Measurements from ENCODE around the gene STAT4.
A peak's percentile ranks its signal among the peaks of the same experiment; 100 is the strongest.
"Not testable (repeated sequence)": the region's sequence is repeated elsewhere in the genome, so short reads cannot be mapped to it uniquely, and the experiment has no call there.

Gene STAT4

DNA sequence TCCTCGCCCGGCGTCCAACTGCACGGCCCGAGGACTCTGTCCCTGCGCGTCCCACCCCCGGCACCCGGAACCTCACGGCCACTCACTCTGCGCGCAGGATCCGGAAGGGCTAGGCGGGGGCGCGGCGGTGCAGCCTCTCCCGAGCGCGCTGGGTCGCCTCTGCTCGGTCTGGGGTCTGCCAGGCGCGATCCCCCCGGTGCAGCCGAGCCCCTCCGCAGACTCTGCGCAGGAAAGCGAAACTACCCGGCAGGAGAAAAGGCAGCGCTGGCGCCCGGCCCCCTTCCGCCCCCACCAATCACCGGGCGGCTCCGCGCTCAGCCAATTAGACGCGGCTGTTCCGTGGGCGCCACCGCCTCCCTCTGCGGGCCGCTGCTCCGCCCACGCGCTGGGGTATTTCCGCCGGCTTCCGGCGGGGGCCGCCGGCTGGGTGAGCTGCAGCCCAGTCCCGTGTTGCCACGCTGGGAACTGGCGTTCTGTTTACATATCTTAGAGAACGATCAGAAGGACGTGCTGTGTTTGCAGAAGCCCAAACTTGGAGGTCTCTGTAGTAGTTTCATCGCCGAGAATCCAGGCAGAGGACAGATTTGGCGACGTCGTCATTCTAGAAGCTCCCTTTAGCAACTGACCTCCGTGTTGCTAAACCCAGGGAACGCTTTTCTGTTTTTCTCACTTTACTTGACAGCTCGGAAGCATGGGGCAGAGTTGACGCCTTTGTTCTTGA is 136.7 kb downstream of the STAT4 start, which contains the start of gene STAT1:
TSS of gene STAT1 (minus strand) at position 240 of the 721 bp plus-strand sequence. CDS start 4,168 bp downstream, outside the sequence.
- DNase-seq (ENCODE audit: low read depth): peak; percentile 94

DNA sequence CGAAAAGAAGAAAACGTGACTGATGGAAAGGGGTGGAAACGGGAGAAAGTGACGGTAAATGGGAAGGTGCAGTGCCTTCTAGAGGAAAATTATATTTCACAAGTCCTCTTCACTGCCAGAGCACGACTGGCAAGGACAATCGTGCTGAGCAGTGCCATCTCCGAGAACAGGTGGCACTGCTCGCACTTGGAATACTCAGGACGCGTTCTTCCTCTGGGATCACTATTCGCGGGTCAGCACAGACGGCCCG is 137.2 kb downstream of the STAT4 start:
- DNase-seq (ENCODE audit: low read depth): no peak

DNA sequence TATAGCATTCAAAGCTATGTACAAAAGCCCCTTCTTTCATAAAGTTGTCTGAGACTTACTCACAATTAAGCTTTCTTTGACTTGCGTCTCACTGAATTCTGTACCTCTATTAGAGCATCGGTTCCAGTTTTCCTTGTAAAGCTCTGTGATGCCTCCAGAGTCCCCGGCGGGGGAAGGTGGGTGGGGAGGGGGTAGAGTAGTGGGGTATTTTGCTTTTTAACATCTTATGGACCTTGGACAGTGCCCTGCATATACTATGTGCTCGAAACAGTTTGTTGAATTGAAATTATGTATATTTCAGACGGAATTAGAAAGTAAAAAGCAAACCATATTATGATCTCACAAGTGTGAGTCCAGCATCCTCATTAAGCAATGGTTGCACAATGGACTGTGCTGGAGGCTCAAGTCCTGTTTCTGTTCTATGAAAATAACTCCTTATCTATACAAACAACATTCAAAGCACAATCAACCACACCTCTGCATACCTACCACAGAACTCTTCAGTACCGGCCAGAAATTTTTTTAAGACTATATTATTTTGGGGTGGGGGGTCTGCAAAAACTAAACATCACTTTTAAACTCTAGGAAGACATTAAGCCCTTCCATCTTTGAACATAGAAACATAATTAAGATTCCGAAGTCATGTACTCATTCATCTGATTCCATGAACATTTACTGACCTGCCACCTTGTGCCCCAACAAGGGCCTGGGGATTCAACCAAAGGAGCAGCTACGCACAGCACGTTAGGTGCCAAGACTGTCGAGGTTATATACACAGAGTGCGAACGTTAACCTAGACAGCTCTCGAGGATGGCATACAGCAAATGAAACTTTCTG is 137.7 kb downstream of the STAT4 start:
- no peak for DNase-seq (ENCODE audit: low read depth)

GRCh38 chr2:191012346-191012745 is 138.4 kb downstream of the STAT4 start:
- no peak for DNase-seq (ENCODE audit: low read depth)

GRCh38 chr2:191010887-191011885 is 139.6 kb downstream of the STAT4 start:
- DNase-seq (ENCODE audit: low read depth): no peak

DNA sequence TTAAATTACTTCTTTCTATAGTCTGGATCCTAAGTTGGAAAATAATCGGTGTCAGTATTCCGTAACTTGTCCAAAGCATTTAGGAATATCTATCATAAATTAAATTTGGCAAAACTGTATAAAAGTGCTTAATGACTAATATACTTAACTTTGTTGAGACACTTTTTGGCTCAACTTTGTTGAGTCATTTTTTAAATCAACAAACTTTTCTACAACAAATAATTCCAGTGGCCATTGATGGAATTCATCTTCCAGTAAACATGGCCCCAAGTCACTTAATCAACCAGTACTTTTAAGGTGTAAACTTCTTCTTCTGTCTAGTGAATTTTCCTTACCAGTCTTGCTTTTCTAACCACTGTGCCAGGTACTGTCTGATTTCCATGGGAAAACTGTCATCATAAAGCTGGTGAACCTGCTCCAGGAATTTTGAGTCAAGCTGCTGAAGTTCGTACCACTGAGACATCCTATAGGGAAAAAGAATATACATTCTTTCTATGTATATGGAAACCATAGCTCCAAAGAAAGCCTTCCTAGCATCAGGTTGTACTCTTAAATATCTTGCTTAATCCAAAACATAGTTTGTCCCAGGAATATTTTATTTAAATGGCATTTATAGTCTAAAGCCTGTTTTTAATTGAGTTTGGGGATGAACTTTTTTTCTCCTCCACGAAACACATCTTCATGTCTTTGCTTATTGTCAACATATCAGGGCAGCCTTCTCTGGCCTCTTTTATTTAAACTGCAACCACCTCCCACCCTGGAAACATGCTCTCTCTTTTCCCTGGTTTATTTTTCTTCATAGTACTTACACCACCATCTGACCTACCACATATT is 141.0 kb downstream of the STAT4 start:
- no peak for DNase-seq (ENCODE audit: low read depth)

DNA sequence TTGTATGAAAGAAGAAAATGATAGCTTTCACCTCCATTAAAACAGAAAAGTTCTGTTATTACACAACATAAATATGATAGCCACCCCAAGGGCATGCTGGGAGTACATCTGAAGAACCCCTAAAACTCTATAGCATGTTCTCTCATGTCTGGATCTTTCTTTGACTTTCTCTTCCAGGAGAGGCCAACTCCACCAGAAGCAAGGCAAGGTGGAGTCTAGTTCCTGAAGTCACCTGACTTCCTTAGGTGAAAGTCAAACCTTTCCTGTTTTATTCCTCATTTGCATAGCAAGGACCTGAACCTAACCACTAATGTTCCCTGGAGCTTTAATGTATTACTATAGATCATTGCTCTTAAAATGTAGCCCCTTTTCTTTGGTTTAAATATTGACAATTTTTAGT is 142.5 kb downstream of the STAT4 start:
- no peak for DNase-seq (ENCODE audit: low read depth)

DNA sequence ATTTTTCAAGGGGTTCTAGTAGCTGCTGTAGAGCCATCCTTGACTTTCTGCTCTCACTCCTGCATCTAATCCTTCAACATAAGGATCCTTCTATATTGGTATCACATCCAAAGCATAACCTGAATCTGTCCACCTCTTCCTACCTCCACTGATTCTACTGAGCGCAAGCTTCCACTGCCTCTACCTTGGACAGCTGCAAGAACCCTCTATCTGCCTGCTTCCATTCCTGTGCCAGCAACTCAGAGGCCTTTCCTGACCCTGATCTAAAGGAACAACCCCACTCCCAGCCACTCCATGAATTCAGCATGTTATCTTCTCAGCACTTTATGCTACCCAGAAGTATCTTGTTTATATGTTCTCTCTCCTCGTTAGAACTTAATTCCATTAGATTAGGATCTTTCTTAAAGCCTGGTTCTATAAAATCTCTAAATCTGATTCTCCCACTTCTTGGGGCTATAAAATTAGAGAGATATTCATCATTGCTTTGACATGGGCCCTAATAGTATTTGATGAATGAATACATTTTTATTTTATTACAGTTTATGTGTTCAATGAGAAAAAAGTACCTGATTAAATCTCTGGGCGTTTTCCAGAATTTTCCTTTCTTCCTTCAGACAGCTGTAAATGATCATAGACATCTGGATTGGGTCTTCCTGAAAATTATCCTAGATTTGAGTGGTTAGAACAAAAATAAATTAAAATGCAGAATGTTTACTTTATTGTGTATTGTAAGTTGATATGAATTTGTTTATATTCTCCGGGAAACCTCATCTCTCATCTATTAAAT is 143.6 kb downstream of the STAT4 start:
- DNase-seq (ENCODE audit: low read depth): no peak

DNA sequence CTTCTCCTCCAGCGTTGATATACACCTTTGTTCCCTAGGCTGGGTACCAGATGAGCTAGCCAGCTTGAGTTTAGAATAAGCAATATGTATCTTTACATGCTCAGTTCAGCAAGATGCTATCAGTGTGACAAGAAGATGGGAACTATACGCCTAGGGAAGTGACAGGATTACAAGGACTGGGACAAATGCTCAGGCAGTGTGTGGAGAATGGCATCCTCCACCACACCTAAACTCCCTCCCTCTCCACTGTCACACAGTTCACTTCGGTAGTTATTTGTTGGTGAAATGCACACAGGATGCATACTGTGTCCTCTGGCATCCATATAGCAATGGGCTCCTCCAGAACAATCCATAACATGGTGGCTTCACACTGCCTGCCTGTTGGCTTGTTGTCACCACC is 144.5 kb downstream of the STAT4 start:
- no peak for DNase-seq (ENCODE audit: low read depth)

DNA sequence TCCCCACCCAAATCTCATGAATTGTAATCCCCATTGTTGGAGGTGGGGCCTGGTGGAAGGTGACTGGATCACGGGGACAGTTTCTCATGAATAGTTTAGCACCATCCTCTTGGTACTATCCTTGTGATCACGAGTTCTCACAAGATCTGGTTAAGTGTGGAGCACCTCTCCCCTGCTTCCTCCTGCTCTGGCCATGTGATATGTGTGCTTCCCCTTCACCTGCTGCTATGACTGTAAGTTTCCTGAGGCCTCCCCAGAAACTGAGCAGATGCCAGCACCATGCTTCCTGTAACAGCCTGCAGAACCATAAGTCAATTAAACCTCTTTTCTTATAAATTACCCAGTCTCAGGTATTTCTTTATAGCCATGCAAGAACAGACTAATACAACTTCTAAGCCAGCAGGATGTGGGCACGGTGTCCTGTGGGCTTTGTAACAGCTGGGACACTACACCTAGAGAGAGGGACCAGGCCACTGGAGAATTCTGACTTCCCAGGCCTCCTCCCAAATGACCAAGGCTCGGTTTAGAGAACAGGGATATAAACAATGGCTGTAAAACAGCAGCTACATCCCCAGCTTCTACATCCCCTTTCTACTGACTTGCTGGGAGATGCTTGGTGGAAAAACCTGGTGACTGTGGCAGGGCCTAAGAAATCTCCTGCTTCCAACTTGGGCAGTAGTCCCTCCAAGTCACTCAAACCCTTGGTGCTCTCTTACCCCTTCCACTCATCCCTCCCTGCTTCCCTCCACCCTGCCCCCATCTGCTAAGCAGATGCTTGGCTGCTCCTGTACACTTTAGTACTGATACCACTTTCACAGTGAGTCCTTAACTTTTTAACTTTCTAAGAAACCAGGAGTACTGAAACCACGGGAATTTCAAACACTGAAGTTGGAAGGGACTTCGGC is 147.1 kb downstream of the STAT4 start:
- no peak for DNase-seq (ENCODE audit: low read depth)

DNA sequence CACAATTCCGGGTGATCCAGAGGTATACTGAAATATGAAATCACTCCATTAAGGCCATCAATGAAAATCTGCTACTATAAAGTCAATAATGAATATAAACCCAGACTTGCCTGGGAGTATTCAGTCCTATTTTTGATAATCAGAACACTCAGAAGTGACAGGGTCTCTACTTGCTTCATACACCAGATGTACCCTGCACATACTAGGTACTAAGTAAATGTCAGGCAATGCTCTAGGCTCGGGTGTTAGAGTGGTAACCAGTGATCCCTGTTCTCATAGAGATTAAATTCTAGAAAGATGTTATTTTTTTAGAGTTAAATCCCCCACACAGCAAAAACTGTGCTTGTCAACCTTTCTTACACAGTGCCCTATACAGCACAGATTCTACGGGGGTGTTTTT is 149.2 kb downstream of the STAT4 start:
- no peak for DNase-seq (ENCODE audit: low read depth)

DNA sequence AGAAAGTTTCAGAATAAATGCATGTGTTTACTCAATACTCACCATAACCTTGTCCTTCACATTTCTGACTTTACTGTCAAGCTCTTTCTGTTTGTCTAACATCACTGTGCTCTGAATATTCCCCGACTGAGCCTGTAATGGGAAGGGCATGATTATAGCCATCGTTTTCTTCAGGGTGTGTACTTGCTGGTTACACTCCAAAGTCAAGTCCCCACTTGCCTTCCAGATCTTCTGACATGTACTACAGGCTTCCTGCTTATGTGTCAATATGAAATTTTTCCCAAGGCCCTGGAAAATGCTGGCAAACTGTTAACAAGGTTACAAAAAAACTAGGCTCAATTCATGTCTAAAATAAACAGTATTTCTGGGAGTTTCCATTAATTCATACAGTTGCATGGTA is 149.8 kb downstream of the STAT4 start:
- no peak for DNase-seq (ENCODE audit: low read depth)

DNA sequence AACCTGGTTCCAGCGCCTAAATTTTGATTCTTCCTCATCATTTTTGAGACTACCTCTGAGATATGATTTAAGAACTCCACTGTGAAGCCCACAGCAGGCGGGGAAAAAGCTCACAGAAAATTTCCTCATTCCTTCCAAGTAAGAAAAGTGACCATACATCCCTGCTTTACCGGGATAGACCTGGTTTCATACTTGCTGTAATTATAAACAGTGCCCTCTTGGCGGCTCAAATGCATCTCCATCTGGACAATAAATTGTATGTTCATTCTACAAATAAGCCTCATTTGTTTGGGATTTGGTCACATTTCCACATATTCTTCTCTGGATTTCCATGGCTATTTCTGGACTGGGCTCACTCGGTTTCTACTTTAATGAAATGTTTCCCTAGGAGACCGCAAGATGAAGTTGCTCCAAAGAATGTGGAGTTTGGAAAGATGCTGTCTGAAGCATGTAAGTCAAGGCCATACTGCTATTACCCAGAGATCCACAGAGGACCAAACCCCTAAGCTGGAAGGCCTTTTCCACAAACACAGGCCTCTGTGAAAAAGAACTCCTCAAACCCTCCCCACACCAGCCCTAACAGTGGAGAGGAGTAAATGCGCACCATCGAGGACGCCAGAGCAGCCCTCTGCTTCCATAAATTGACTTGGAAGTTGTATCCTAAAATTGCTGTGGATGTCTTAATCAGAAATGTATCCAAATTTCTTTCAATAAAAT is 150.7 kb downstream of the STAT4 start:
- DNase-seq (ENCODE audit: low read depth): no peak

- no peak for DNase-seq (ENCODE audit: low read depth)
These were observed 151.7 kb downstream of the STAT4 start for GRCh38 chr2:190999058-190999457.

- DNase-seq (ENCODE audit: low read depth): no peak
These were observed 153.2 kb downstream of the STAT4 start for GRCh38 chr2:190997526-190998113.

DNA sequence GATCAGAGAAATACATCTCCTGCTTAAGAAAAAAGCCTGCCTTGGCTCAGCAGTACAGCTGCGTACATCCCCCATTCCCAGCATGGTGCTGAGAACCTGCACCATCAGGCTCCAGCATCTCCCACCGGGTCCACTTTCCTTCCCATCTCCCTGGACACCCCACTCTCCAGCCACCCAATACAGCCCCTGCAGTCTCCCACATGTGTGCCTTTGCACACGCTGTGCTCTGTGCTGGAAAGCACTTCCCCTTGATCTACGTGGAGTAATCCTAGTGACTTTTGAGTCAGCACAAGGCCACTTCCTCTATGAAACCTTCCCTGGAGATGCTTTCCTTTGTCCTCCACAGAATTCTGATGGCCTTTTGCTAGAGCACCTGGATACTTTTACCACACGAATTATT is 153.8 kb downstream of the STAT4 start:
- no peak for DNase-seq (ENCODE audit: low read depth)

DNA sequence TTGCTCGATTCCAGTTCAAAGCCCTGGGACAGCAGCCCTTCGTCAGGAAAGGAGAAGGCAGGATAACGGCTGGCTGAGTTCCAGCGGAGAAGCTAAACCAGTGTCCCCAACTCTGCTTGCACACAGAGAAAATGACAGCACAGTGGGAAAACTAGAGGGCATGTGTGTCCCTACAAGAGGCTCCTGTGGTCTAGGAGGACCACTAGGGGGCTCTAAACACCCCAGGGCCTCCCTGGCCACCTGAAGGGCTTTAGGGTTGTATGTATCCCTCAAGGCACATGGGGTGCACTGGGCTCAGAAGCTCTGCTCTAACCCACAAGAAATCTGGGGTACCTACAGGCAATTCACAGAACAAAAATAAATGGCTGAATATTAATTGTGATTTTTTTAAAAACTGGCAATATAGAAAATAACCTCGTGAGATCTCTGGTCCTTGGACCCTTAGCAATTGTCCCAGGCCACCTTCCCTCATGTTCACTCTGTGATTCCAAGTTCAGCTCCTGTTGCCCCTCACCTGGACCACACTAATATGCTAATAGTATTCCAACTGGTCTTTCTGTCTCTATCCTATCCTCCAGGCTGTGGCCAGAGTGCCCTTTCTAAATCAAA is 154.4 kb downstream of the STAT4 start:
- no peak for DNase-seq (ENCODE audit: low read depth)

- not testable (repeated sequence) for DNase-seq (ENCODE audit: low read depth)
These were observed 155.5 kb downstream of the STAT4 start for GRCh38 chr2:190995315-190995714.
